HG02588 (cell line): Measurements from ENCODE around the gene ANAPC1.
A peak's percentile ranks its signal among the peaks of the same experiment; 100 is the strongest.
"Not testable (repeated sequence)": the region's sequence is repeated elsewhere in the genome, so short reads cannot be mapped to it uniquely, and the experiment has no call there.

Experiments
- ATAC-seq: cut with Tn5 transposase; IDR thresholded peaks from one replicate; pipeline ENCODE4 v1.9.1; 2021; ENCODE audit warnings: mild to moderate bottlenecking, moderate library complexity; ENCODE audit not compliant: unreplicated experiment

The ANAPC1 gene

GRCh38 chr2:111830479-111830878, 53.5 kb downstream of the ANAPC1 start:
- not testable (repeated sequence) for ATAC-seq

GRCh38 chr2:111828217-111828766, 55.7 kb downstream of the ANAPC1 start:
- ATAC-seq = not testable (repeated sequence)

GRCh38 chr2:111812970-111813622, 70.9 kb downstream of the ANAPC1 start:
- ATAC-seq = not testable (repeated sequence)

GRCh38 chr2:111790633-111791032, 93.4 kb downstream of the ANAPC1 start:
- not testable (repeated sequence) for ATAC-seq

GRCh38 chr2:111784081-111784480, 99.9 kb downstream of the ANAPC1 start:
- ATAC-seq = not testable (repeated sequence)

GRCh38 chr2:111782195-111782594, 101.8 kb downstream of the ANAPC1 start:
- not testable (repeated sequence) for ATAC-seq

- not testable (repeated sequence) for ATAC-seq
Observed at GRCh38 chr2:111781443-111782094, 102.4 kb downstream of the ANAPC1 start.

- not testable (repeated sequence) for ATAC-seq
Observed at GRCh38 chr2:111777155-111777554, 106.8 kb downstream of the ANAPC1 start.

- ATAC-seq = not testable (repeated sequence)
Observed at GRCh38 chr2:111776296-111776695, 107.7 kb downstream of the ANAPC1 start.

- ATAC-seq = peak; percentile 50
Observed at GRCh38 chr2:111772180-111772579, 111.8 kb downstream of the ANAPC1 start.

- not testable (repeated sequence) for ATAC-seq
Observed at GRCh38 chr2:111770916-111771658, 112.9 kb downstream of the ANAPC1 start.

GRCh38 chr2:111768266-111769190, 115.5 kb downstream of the ANAPC1 start:
- ATAC-seq = not testable (repeated sequence)

GRCh38 chr2:111767087-111767486, 116.9 kb downstream of the ANAPC1 start:
- ATAC-seq = not testable (repeated sequence)

GRCh38 chr2:111766295-111766694, 117.7 kb downstream of the ANAPC1 start:
- ATAC-seq = not testable (repeated sequence)

- ATAC-seq = not testable (repeated sequence)
Observed at GRCh38 chr2:111764151-111764550, 119.8 kb downstream of the ANAPC1 start.

GRCh38 chr2:111760697-111761284, 123.2 kb downstream of the ANAPC1 start:
- not testable (repeated sequence) for ATAC-seq

GRCh38 chr2:111752533-111752932, 131.5 kb downstream of the ANAPC1 start:
- ATAC-seq = not testable (repeated sequence)

- not testable (repeated sequence) for ATAC-seq
Observed at GRCh38 chr2:111750641-111751040, 133.4 kb downstream of the ANAPC1 start.

GRCh38 chr2:111748429-111748828, 135.6 kb downstream of the ANAPC1 start:
- not testable (repeated sequence) for ATAC-seq
